Measurements from ENCODE around the gene TSPY4.
"Not testable (repeated sequence)": the region's sequence is repeated elsewhere in the genome, so short reads cannot be mapped to it uniquely, and the experiment has no call there.

TSPY4 gene, protein sequence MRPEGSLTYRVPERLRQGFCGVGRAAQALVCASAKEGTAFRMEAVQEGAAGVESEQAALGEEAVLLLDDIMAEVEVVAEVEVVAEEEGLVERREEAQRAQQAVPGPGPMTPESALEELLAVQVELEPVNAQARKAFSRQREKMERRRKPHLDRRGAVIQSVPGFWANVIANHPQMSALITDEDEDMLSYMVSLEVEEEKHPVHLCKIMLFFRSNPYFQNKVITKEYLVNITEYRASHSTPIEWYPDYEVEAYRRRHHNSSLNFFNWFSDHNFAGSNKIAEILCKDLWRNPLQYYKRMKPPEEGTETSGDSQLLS

DNA sequence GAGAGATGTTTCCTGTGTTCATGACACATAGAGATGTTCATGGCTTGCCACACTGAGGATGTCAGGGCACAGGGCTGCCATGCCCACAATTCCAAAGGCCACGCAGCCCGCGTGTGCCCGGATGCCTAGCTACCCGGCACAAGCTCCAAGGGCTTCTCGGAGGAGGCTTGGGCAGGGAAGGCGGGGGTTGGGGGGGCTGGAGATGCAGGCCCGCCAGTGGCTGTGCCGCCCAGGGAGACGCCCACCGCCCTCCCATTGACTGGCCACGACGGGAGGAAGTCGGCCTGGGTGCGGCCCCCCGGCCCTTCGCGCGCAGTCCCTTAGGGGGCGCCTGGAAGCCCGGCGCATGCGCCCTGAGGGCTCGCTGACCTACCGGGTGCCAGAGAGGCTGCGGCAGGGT is at the start of gene TSPY4:
Gene TSPY4 (plus strand): TSS at position 301 of the 400 bp plus-strand sequence. CDS start 46 bp downstream, at position 347.
- not testable (repeated sequence) for H3K4me3 ChIP-seq (ENCODE audit: low read length); DNase-seq (ENCODE audit: low read depth)

DNA sequence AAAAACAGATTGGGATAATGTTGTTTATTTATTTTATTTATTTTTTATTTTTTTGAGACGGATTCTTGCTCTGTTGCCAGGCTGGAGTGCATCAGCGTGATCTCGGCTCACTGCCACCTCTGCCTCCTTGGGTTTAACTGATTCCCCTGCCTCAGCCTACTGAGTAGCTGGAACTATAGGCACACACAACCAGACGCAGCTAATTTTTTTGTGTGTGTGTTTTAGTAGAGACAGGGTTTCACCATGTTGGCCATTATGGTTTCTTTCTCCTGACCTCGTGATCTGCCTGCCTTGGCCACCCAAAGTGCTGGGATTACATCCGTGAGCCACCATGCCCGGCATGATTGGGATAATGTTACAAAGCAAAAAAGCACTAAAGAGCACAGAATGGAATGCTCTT is 16.3 kb upstream of the TSPY4 start:
- H3K4me3 ChIP-seq (ENCODE audit: low read length): no peak overlapping the region
- no peak for DNase-seq (ENCODE audit: low read depth)
- TF ChIP-seq, protein P1, sequence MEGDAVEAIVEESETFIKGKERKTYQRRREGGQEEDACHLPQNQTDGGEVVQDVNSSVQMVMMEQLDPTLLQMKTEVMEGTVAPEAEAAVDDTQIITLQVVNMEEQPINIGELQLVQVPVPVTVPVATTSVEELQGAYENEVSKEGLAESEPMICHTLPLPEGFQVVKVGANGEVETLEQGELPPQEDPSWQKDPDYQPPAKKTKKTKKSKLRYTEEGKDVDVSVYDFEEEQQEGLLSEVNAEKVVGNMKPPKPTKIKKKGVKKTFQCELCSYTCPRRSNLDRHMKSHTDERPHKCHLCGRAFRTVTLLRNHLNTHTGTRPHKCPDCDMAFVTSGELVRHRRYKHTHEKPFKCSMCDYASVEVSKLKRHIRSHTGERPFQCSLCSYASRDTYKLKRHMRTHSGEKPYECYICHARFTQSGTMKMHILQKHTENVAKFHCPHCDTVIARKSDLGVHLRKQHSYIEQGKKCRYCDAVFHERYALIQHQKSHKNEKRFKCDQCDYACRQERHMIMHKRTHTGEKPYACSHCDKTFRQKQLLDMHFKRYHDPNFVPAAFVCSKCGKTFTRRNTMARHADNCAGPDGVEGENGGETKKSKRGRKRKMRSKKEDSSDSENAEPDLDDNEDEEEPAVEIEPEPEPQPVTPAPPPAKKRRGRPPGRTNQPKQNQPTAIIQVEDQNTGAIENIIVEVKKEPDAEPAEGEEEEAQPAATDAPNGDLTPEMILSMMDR (conservative IDR thresholded peaks at IDR 0.05; ENCODE audit: low read depth, low read length): no peak

DNA sequence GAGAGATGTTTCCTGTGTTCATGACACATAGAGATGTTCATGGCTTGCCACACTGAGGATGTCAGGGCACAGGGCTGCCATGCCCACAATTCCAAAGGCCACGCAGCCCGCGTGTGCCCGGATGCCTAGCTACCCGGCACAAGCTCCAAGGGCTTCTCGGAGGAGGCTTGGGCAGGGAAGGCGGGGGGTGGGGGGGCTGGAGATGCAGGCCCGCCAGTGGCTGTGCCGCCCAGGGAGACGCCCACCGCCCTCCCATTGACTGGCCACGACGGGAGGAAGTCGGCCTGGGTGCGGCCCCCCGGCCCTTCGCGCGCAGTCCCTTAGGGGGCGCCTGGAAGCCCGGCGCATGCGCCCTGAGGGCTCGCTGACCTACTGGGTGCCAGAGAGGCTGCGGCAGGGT is 20.2 kb downstream of the TSPY4 start, which contains the start of gene TSPY8:
Gene TSPY8 (plus strand): TSS at position 301 of the 400 bp plus-strand sequence. CDS start 46 bp downstream, at position 347.
- not testable (repeated sequence) for H3K4me3 ChIP-seq (ENCODE audit: low read length); DNase-seq (ENCODE audit: low read depth)
